Activated T-cell treated with anti-CD3 and anti-CD28 coated beads for 24 hours (primary cell): ENCODE results near the gene MCM3AP.

Source experiments
- DNase-seq: peaks from one replicate; pipeline ENCODE4 v3.0.0-alpha.2; 2020; ENCODE audit warnings: low read depth

The MCM3AP gene

DNA sequence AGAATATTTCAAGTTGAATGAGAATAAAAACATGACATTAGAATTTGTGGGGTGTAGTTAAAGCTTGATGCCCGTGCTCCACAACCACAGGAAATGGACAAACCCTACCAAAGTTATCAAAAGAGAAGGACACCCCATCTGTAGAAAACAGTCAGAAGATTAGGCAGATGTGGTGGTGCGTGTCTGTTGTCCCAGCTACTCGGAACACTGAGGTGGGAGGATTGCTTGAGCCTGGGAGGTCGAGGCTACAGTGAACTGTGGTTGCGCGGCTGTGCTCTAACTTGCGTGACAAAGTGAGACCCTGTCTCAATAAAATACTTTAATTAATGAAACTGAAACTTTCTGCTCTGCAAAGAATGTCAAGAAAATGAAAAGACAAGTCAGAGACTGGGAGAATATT lies 99.7 kb downstream of the MCM3AP start:
- DNase-seq, result no peak
